HG02885 (cell line): ENCODE results near the gene SLC25A21.
"Not testable (repeated sequence)": the region's sequence is repeated elsewhere in the genome, so short reads cannot be mapped to it uniquely, and the experiment has no call there.

Source experiments
- ATAC-seq: cut with Tn5 transposase; IDR thresholded peaks from one replicate; pipeline ENCODE4 v1.9.1; 2021; ENCODE audit warnings: mild to moderate bottlenecking; ENCODE audit not compliant: unreplicated experiment, poor library complexity

Gene SLC25A21

DNA sequence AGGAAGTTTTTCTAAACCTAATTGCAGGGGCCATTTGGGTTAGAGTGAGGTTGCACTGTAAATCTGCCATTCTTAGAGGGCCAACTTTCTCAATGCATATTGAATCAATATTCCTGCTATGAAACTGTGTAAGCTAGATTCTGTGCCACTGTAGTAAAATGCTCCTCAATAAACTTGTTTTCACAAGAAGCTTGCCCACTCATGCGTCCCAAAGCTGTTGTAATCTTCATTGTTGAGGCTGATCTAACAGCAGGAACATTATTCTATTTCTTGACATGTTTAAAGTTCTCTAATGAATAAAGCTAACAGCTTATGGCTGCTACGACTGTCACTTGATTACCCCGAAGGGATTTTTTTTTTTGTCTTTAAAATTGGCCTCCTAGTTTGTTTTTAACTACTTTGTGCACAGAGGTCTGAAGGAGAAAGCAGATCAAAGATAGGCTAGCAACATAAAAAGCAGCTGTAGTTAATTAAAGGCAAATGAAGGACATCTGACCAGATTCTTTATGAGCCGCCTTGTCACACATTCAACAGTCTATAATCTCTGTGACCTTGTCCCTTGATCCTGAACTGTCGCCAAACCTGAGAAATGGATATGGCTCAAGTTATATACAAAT, 267.0 kb downstream of the SLC25A21 start:
- ATAC-seq: no peak

DNA sequence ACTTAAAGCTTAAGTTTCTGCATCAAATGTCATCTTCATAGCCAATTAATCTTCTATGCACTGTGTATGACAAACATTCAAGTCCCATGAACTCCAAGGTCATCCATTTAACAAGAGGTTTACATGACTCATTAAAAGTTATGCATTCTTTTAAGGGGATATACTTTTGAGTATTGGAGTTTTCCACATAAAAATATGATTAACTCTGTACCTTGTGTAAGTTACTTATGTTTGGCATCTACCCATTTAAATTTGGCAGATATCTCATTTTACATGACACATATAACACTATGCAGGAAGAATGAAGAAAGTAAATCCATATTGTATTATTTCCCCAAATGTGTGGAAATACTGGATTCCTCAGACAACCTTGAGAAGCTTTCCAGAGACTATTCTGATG, 270.5 kb downstream of the SLC25A21 start:
- no peak for ATAC-seq

DNA sequence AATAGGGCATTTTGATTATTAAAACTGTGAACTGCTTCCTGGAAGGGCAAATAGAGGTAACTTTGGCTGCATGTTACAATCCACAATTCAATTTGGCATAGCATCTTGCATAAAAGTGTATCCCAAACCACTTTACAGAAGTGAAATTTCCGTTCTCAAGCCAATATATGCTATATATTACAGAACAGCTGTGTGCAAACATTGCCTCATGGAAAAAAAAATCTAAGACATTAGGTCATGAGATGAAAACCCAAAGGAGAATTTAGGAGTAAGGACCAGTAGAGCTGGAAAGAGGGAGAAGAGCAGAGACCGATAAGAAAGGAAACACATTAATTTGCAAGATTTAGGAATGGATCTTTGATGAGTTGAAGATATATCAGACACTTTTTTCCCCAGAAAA, 271.6 kb downstream of the SLC25A21 start:
- no peak for ATAC-seq

DNA sequence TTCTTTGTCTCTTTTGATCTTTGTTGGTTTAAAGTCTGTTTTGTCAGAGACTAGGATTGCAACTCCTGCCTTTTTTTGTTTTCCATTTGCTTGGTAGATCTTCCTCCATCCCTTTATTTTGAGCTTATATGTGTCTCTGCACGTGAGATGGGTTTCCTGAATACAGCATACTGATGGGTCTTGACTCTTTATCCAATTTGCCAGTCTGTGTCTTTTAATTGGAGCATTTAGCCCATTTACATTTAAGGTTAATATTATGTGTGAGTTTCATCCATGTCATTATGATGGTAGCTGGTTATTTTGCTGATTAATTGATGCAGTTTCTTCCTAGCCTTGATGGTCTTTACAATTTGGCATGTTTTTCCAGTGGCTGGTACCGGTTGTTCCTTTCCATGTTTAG, 276.1 kb downstream of the SLC25A21 start:
- not testable (repeated sequence) for ATAC-seq

DNA sequence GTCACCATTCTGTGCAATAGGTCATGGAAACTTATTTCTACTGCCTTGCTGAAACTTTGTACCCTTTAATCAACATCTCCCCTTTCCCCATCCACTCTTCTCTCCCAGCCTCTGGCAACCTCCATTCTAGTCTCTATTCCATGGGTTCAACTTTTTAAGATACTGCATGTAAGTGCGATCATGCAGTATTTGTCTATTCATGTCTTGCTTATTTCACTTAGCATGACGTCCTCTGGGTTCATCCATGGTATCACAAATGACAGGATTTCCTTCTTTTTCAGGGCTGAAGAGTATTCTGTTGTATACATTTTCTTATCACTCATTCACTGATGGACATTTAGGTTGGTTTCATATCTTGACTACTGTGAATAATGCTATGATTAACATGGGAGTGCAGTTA, 288.4 kb downstream of the SLC25A21 start:
- ATAC-seq: no peak

DNA sequence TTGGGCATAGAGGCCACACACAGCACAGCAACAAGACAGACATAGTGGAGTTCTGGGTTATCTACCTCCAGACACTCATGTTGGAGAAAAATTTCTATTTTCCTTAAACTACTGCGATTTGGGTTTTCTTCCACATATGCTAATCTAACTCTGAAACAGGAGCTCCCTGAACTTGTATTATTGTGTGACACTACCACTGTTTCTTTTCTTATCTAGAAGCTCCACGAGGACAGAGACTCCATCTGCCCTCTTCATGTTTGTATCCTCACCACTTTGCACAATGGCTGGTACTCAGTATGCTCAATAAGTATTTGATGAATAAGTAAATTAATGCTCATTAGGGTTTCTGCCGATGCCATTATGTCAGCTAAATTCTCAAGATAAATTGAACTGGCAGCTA, 292.1 kb downstream of the SLC25A21 start:
- ATAC-seq: no peak

DNA sequence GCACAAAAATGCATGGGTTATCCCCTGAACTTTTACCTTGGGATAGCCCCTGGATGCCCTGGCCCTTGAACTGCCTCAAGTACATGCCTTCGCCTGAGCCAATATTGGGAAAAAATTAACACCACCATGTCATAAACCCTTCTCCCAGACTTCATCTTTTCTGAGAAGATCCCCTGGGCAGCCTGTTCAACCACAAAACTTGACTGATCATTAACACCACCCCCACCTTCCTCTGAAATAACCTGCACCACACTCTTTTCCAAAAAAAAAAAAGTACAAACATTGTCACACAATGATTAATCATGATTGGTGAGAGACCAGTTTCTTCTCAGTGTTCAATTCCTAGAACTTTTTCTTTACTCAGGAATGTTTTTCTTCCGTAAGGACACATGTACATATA, 292.8 kb downstream of the SLC25A21 start:
- no peak for ATAC-seq

DNA sequence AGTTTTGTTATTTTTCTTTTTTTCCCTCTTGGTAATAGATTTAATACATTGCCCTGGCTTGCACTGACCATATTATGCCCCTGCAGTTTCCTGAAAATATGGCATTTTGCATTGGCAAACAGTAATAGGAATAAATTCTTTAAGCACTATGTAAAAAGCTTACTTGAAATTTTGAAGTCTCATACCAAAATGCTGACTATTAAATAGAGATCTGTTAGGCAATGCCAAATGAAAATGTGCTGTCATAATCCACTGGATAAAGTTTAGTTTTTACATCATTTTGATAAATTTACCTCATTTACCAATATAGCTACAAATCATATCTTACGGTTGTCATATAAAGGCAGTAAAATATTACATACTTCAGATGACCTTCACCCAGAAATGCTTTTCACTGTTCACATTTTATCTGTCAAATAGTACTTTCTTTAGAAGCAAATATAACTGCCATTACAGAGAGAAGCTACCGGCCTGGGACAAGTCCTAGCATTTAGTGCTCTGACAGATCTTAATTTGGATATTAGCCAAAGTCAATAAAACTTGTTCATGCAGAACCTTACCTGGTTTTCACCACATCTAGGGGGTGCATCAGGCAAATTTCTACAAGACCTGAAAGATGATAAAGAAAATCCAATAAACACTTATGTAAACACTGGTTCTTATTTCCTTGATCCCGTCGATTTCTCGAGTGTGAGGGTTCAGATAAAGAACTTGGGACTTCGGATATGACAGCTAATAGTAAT, 297.8 kb downstream of the SLC25A21 start:
- ATAC-seq: no peak

DNA sequence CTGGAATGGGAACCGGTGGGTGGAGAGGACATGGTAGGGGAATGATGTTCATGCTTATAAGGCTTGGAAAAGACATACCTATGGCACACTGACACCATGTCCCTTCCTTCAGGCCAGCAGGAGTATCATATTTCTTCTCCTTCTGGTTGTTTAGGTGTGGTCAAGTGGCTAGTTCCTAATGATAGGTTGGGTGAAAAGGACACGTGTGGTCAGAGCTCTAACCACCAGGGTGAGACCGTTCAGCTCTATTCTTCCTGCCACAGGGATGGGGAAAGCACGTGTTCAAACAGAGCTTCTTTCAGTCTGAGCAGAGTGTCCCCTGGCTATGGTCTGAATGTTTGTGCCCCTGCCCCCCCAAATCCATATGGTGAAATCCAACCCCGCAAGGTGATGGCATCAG, 301.6 kb downstream of the SLC25A21 start:
- ATAC-seq: no peak

DNA sequence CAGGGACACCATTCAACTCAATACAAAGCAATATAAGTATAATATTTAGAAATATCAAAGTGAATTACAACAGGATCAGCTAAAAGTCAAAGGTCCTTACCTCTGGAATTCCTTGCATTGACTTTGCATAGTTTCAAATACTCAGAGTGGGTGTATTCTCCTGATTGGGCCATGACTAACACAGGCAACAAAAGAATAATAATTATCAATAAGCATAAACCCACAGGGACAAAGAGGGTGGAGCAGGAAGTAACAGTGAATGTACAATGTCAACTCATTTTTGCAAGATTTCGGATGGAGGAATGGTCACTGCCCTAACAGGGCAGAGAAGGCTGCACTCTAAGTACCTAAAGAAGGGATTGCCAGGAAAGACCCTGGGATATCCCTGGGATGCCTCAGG, 303.3 kb downstream of the SLC25A21 start:
- no peak for ATAC-seq

DNA sequence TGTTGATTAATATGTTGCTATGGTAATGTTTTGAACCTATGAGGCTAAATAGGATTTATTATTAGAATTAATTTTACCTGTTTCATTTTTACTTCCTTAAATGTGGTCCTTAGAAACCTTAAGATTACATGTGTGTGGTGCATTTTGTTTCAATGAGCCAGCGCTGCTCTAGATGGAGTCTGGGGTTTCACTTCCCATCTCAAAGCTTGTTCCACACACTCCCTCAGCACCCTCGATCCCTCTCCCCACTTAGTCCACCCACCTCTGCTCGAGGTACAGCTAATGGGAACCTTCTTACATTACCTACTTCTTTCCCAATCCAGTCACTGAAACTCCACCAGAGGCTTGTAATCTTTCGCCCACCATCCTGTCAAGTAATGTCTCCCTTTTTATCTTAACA, 305.5 kb downstream of the SLC25A21 start:
- peak; percentile 84 for ATAC-seq

DNA sequence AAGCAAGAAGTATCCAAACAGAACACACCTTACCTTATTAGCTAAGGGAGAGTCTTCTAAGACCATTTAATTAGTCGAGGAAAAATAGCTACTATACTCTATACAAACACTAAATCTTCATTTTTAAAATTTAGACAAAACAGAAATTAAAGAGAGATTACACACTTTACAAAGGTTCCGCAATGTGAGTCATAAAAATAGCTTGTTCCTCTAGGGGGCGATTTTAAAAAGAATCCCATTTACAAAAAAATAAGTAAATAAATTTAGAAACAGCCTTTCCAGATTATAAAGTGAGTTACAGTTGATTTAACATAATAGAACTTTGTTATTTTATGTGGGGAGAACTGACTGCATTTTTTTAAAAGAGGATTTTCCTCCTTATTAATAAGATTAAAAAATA, 309.1 kb downstream of the SLC25A21 start:
- ATAC-seq: no peak

DNA sequence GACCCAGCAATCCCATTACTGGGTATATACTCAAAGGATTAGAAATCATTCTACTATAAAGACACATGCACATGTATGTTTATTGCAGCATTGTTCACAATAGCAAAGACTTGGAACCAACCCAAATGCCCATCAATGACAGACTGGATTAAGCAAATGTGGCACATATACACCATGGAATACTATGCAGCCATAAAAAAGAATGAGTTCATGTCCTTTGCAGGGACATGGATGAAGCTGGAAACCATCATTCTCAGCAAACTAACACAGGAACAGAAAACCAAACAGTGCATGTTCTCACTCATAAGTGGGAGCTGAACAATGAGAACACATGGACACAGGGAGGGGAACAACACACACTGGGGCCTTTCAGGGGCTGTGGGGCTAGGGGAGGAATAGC, 310.2 kb downstream of the SLC25A21 start:
- not testable (repeated sequence) for ATAC-seq

DNA sequence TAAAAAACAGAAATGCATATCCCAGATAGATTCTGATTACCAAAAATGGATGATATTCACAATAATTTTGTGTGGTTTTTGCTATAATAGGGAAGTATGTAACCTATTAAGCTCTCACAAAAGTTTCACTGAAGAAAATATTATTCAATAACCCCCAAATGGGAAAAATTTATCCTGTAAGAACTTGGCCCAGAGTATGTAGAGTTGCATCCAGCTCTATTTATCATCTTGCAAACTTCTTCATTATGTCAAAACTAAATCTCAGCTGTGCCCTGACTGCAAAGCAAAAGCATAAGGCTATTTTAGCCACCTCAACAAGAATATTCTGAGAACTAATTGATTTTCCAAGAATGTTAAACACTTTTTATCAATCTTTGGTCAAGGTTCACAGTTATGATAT, 311.6 kb downstream of the SLC25A21 start:
- no peak for ATAC-seq

DNA sequence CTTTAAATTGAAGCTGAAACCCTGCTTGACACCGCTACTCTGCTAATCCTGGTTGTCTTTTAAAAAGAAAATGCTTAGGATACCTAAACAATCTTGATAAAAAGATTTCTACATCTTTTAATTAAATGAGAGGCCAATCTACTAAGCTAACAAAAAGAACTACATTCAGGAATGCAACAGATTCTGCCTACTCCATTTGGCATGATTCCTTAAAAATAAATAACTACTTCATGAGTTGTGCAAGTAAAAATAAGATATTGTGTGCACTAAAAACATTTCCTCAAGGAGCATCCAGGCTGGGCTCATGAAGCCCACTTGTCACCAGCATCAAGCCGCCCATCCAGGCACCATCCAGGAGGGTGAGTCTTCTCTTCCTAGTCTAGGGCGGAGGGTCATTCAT, 313.3 kb downstream of the SLC25A21 start:
- no peak for ATAC-seq

DNA sequence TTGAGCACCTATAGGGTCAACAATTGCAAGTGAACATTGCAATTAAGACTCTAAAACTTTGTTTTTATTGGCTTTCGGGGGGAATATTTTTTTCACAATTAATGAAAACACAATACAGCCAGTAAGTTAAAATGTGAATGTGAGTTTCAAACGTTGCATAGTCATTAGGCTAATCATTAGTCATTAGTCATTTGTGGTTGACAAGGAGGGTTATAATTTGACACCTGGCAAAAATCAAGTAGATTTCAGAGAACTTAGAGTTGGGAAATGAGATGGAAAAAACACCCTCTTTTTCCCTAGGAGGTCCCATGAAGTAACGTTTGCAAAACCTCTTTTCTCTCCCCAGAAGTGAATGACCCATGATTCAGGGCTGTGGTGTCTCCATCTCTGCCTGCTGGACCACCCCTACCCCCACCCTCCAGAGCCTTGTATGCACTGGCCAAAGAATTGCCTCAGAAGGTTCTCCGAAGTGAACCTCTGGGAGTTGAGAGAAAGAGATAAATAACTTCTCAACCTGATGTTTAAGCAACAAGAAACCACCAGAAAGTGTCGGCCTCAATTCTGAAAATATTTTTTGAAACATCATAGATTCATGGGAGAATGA, 314.5 kb downstream of the SLC25A21 start:
- no peak for ATAC-seq

DNA sequence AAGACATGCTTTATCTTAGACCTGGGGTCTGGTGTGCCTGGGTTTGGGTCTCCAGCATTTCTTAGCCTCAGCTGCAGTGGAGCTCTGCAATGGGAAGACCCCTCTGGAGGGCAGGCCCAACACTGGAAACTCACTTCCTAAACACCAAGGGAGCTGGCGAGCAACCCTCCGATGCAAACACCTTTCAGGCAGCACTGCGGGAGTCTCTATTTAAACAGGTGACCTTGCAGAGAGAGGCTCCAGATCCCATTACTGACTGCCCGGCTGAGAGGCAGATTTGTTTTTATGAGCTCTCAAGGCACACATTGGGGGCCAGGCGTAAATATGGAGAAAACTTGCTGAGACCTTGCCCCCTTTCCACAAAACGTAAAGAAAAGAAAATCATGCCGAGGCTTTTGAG, 315.3 kb downstream of the SLC25A21 start:
- ATAC-seq: no peak

DNA sequence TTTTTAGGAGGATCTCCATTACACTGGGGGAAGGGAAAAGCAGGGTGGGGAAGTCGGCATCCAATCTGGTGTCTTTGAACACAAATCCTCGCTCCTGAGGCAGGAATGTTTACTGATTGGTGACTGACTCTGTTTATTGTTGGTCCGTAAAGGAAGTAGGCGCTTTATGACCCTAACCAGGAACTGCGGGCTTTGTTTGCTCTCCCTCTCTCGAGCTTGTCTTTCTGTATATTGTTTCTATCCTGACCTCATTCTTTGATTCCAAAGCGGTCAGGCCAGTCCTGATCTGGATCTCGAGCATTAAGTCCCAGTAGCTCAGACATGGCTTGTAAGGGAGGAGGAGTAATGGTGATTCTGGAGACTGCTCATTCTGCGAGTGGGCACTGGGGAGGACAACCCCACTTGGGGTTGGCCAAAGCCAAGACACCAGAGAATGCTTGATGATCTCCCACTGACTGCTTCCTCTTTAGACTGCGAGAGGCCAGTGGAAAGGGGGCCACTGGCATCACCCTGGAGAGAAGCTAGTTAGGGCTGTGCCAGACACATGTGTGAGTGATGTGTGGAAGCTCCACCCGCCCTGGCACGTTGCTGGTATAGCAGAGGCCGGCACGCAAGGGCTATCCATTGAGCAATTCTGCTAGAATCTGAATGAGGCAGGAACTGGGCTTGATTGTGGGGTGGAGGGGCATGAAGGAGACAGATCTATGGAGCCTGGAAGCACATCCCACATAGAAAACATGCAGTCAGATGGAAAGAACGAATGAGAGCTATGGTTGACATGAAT, 316.1 kb downstream of the SLC25A21 start:
- ATAC-seq: no peak

DNA sequence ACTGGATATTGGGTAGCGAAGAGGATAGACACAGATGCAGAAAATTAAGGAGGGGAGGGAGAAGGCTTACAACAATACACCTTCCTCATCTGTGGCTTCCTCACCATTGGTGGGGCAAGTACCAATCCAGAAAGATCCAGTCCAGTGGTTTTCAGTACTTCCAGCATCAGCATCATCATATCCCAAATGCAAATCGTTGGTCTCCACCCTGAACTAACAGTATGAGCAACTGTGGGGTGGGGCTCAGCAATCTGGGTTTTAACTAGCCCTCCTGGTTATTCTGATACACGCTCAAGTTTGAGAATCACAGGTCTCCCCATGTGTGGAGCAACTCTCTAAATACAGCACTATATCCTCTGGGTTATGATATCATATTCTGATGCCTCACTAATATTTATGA, 317.0 kb downstream of the SLC25A21 start:
- ATAC-seq: no peak

DNA sequence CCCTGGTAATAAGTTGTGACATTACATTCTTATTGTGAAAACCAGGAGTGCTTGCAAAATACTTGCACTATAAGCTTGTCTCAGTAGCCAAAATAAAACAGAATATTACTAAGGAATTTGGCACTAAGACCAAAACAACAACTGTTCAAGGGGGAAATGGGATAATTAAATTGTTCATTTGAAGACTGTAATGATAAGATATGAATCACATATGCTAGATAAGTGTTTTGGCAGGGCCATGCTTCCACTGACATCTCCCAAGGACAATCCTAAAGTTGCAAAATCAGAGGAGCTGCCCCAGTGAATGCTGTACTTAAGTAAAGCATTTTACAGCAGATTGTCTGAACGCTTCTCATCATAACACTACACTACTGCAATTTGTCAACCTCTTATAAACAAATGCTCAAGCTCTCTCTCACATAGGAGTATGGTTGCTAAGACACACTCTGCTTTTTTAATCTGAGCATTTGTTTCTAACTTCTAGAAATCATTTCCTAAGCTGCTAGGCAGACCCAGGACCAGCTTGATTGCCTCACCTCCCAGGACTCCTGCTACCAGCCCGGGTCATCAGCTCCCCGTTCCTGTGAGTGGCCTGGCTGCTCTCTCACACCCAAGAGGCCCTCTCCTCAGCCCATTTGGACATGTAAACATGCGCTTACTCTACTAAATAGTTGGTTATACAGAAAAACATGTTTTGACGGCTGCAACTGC, 319.3 kb downstream of the SLC25A21 start:
- no peak for ATAC-seq
